HG03342 (cell line): ENCODE data around the gene LY6G6D.
A peak's percentile ranks its signal among the peaks of the same experiment; 100 is the strongest.

Experiments used
- ATAC-seq: cut with Tn5 transposase; IDR thresholded peaks from one replicate; pipeline ENCODE4 v1.9.1; 2021; ENCODE audit warnings: mild to moderate bottlenecking, moderate library complexity; ENCODE audit not compliant: unreplicated experiment

LY6G6D gene

GRCh38 chr6:31717499-31718222, 2.5 kb downstream of the LY6G6D start:
- no peak for ATAC-seq

- no peak for ATAC-seq
Observed at GRCh38 chr6:31718265-31718664, 3.1 kb downstream of the LY6G6D start.

- no peak for ATAC-seq
Observed at GRCh38 chr6:31719001-31719400, 3.9 kb downstream of the LY6G6D start.

GRCh38 chr6:31720196-31720770, 5.1 kb downstream of the LY6G6D start:
- no peak for ATAC-seq

GRCh38 chr6:31721351-31722020, 6.3 kb downstream of the LY6G6D start, which contains the start of gene LY6G6C:
LY6G6C (minus strand) TSS chr6:31721746; CDS start chr6:31721679, 67 bp downstream.
- ATAC-seq = no peak

- ATAC-seq = no peak
Observed at GRCh38 chr6:31722173-31722572, 7.0 kb downstream of the LY6G6D start.

GRCh38 chr6:31723245-31723979, 8.3 kb downstream of the LY6G6D start, which contains the start of gene MPIG6B:
MPIG6B (plus strand) TSS chr6:31723373; CDS start chr6:31723384, 11 bp downstream.
- ATAC-seq = no peak

GRCh38 chr6:31723980-31724691, 9.0 kb downstream of the LY6G6D start:
- no peak for ATAC-seq

- ATAC-seq = no peak
Observed at GRCh38 chr6:31725502-31726350, 10.6 kb downstream of the LY6G6D start.

GRCh38 chr6:31727034-31727716, 12.0 kb downstream of the LY6G6D start:
- no peak for ATAC-seq

GRCh38 chr6:31727717-31728671, 12.8 kb downstream of the LY6G6D start:
- no peak for ATAC-seq

GRCh38 chr6:31728767-31729514, 13.8 kb downstream of the LY6G6D start, which contains the start of gene DDAH2:
DDAH2 (minus strand) TSS chr6:31729299; CDS start chr6:31729161, 138 bp downstream.
- peak; percentile 19 for ATAC-seq

GRCh38 chr6:31729515-31729978, 14.4 kb downstream of the LY6G6D start:
- peak; percentile 42 for ATAC-seq

- ATAC-seq = peak; percentile 31
Observed at GRCh38 chr6:31729979-31730630, 15.0 kb downstream of the LY6G6D start.

- no peak for ATAC-seq
Observed at GRCh38 chr6:31730631-31731086, 15.5 kb downstream of the LY6G6D start.

GRCh38 chr6:31732029-31732428, 16.9 kb downstream of the LY6G6D start:
- no peak for ATAC-seq
